ENCODE results near the gene CACNA1C.

- no peak for TF ChIP-seq CTCF (conservative IDR thresholded peaks at IDR 0.05)
- no peak for TF ChIP-seq EZH2 (IDR thresholded peaks at IDR 0.05; ENCODE audit: low read depth)
Observed at GRCh38 chr12:2179058-2179457, 126.3 kb downstream of the CACNA1C start.

Measured in PC-9 (cell line).